WERI-Rb-1 (cell line): ENCODE measurements around the gene HOOK2.

Source experiments
- DNase-seq: peaks from one replicate; pipeline ENCODE4 v3.0.0-alpha.2; 2020
- H3K27ac ChIP-seq: fragments of 250-450 bp; sonication (Bioruptor Pico); 2 replicates; pipeline ENCODE4 v1.5.1; 2020; ENCODE audit warnings: mild to moderate bottlenecking, moderate library complexity
- H3K27me3 ChIP-seq: fragments of 250-450 bp; sonication (Bioruptor Pico); 2 replicates; pipeline ENCODE4 v1.5.1; 2021; ENCODE audit warnings: mild to moderate bottlenecking, low read depth, moderate library complexity; ENCODE audit not compliant: insufficient read depth, severe bottlenecking
- H3K36me3 ChIP-seq: fragments of 250-450 bp; sonication (Bioruptor Pico); 2 replicates; pipeline ENCODE4 v1.5.1; 2020; ENCODE audit warnings: mild to moderate bottlenecking, moderate library complexity
- H3K4me3 ChIP-seq: 2 replicates; pipeline ENCODE4 v1.5.1; 2011; ENCODE audit warnings: low read depth, mild to moderate bottlenecking, control low read depth, low read length
- H3K9me3 ChIP-seq: fragments of 250-450 bp; sonication (Bioruptor Pico); 2 replicates; pipeline ENCODE4 v1.5.1; 2021; ENCODE audit warnings: mild to moderate bottlenecking, moderate library complexity; ENCODE audit not compliant: severe bottlenecking
- CTCF ChIP-seq: IDR thresholded peaks from 2 replicates; pipeline ENCODE4 v1.5.1; 2011; ENCODE audit warnings: low read depth, mild to moderate bottlenecking, control low read depth, inconsistent platforms, low read length

Gene HOOK2

GRCh38 chr19:12770922-12771321 is 4.4 kb downstream of the HOOK2 start:
- H3K4me3 ChIP-seq, result no peak overlapping the region
- H3K27me3 ChIP-seq, result no peaks in the 10 kb centered on the region
- no peak for TF ChIP-seq CTCF
- H3K27ac ChIP-seq, result no peak overlapping the region
- H3K36me3 ChIP-seq, result peaks cover 25% of the 10 kb centered on the region
- H3K9me3 ChIP-seq, result no peaks in the 10 kb centered on the region
- DNase-seq, result no peak

- H3K4me3 ChIP-seq, result peak overlapping the region; percentile 31
- peak; percentile 93 for DNase-seq
Observed at GRCh38 chr19:12769689-12770088, 5.7 kb downstream of the HOOK2 start.

GRCh38 chr19:12767666-12768065 is 7.7 kb downstream of the HOOK2 start:
- Histone ChIP-seq H3K4me3 (no peak overlapping the region), H3K27me3 (no peaks in the 10 kb centered on the region), H3K36me3 (peaks cover 43% of the 10 kb centered on the region), H3K27ac (no peak overlapping the region), H3K9me3 (no peaks in the 10 kb centered on the region)
- DNase-seq, result no peak
- no peak for TF ChIP-seq CTCF

More at GRCh38 chr19:12769689-12770088, 5.7 kb downstream of the HOOK2 start:
- Histone ChIP-seq H3K36me3 (peaks cover 35% of the 10 kb centered on the region), H3K27me3 (no peaks in the 10 kb centered on the region), H3K27ac (peak overlapping the region; percentile 53), H3K9me3 (no peaks in the 10 kb centered on the region)
- TF ChIP-seq CTCF, result peak; percentile 51

- Histone ChIP-seq H3K9me3 (no peaks in the 10 kb centered on the region), H3K27me3 (no peaks in the 10 kb centered on the region), H3K27ac (no peak overlapping the region), H3K4me3 (no peak overlapping the region), H3K36me3 (peaks cover 46% of the 10 kb centered on the region)
- no peak for DNase-seq
- no peak for TF ChIP-seq CTCF
Observed at GRCh38 chr19:12767150-12767549, 8.2 kb downstream of the HOOK2 start.

GRCh38 chr19:12766051-12766521 is 9.3 kb downstream of the HOOK2 start:
- peak; percentile 92 for DNase-seq
- no peaks in the 10 kb centered on the region for H3K9me3 ChIP-seq
- peak overlapping the region; percentile 60 for H3K4me3 ChIP-seq
- TF ChIP-seq CTCF, result peak; percentile 87
- peak overlapping the region; percentile 71 for H3K27ac ChIP-seq
- H3K36me3 ChIP-seq, result peaks cover 46% of the 10 kb centered on the region
- no peaks in the 10 kb centered on the region for H3K27me3 ChIP-seq

GRCh38 chr19:12764698-12765097 is 10.7 kb downstream of the HOOK2 start:
- Histone ChIP-seq H3K4me3 (no peak overlapping the region), H3K27me3 (no peaks in the 10 kb centered on the region), H3K27ac (no peak overlapping the region), H3K9me3 (no peaks in the 10 kb centered on the region), H3K36me3 (peaks cover 46% of the 10 kb centered on the region)
- TF ChIP-seq CTCF, result no peak
- DNase-seq, result no peak
